Measurements from ENCODE around the gene TAF4. TPM values are rescaled to one million over a fixed set of nuclear protein-coding genes. Genes with fewer than 3 reads are reported as not detected.
A peak's percentile ranks its signal among the peaks of the same experiment; 100 is the strongest.

TAF4 gene
- total and polyA plus RNA-seq, 2 of the 13 experiments (the other 11 are each of a cell fraction or from before 2014, with no cell fraction given), result 5.9 to 12.0 TPM

DNA sequence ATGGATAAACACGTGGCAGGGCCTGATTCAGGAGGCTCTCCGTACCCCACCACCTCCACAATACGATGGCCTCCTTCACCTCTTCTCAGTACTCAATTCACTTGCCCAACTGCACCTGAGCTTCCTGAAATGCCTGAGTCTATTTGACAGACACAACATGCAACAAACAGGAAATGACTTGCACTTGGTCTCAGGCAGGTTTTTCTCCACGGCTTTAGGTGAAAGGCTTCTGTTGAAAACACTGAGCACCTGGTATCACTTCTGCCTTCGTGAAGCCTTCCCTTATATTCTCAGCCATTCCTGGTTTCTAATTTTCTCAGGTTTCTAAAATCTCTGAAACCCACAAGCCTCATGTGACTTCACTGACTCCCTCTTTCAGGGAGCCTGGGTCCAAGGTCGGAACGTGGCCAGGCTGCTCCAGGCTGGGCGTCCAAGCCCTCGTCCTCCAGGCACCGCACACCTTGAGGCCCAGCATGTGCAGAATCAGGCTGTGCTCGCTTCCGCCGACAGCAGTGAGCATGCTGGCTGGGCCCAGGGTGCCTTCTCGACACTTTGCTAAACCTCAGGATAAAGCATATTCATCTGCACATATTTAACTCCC is 34.7 kb downstream of the TAF4 start (continued):
- TF ChIP-seq ZNF382 (CRISPR knock-in tag; IDR thresholded peaks at IDR 0.05; ENCODE audit: borderline replicate concordance) (no peak), PCBP1 (IDR thresholded peaks at IDR 0.05; ENCODE audit: borderline replicate concordance, low read depth, low read length) (no peak), ZSCAN20 (CRISPR knock-in tag; IDR thresholded peaks at IDR 0.05; ENCODE audit: borderline replicate concordance) (no peak), NFE2L1 (CRISPR knock-in tag; IDR thresholded peaks at IDR 0.05; ENCODE audit: borderline replicate concordance) (no peak), SSRP1 (CRISPR knock-in tag; IDR thresholded peaks at IDR 0.05) (no peak), ZNF761 (CRISPR knock-in tag; conservative IDR thresholded peaks at IDR 0.05) (no peak), PPARG (CRISPR knock-in tag; conservative IDR thresholded peaks at IDR 0.05) (peak; percentile 83), ZNF350 (CRISPR knock-in tag; IDR thresholded peaks at IDR 0.05; ENCODE audit: borderline replicate concordance, low read depth) (no peak)
- TF ChIP-seq, protein P1, sequence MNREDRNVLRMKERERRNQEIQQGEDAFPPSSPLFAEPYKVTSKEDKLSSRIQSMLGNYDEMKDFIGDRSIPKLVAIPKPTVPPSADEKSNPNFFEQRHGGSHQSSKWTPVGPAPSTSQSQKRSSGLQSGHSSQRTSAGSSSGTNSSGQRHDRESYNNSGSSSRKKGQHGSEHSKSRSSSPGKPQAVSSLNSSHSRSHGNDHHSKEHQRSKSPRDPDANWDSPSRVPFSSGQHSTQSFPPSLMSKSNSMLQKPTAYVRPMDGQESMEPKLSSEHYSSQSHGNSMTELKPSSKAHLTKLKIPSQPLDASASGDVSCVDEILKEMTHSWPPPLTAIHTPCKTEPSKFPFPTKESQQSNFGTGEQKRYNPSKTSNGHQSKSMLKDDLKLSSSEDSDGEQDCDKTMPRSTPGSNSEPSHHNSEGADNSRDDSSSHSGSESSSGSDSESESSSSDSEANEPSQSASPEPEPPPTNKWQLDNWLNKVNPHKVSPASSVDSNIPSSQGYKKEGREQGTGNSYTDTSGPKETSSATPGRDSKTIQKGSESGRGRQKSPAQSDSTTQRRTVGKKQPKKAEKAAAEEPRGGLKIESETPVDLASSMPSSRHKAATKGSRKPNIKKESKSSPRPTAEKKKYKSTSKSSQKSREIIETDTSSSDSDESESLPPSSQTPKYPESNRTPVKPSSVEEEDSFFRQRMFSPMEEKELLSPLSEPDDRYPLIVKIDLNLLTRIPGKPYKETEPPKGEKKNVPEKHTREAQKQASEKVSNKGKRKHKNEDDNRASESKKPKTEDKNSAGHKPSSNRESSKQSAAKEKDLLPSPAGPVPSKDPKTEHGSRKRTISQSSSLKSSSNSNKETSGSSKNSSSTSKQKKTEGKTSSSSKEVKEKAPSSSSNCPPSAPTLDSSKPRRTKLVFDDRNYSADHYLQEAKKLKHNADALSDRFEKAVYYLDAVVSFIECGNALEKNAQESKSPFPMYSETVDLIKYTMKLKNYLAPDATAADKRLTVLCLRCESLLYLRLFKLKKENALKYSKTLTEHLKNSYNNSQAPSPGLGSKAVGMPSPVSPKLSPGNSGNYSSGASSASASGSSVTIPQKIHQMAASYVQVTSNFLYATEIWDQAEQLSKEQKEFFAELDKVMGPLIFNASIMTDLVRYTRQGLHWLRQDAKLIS (CRISPR knock-in tag; IDR thresholded peaks at IDR 0.05), result no peak
- TF ChIP-seq, protein P2, sequence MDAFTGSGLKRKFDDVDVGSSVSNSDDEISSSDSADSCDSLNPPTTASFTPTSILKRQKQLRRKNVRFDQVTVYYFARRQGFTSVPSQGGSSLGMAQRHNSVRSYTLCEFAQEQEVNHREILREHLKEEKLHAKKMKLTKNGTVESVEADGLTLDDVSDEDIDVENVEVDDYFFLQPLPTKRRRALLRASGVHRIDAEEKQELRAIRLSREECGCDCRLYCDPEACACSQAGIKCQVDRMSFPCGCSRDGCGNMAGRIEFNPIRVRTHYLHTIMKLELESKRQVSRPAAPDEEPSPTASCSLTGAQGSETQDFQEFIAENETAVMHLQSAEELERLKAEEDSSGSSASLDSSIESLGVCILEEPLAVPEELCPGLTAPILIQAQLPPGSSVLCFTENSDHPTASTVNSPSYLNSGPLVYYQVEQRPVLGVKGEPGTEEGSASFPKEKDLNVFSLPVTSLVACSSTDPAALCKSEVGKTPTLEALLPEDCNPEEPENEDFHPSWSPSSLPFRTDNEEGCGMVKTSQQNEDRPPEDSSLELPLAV (CRISPR knock-in tag; conservative IDR thresholded peaks at IDR 0.05; ENCODE audit: low read depth), result no peak
- TF ChIP-seq, protein P3, sequence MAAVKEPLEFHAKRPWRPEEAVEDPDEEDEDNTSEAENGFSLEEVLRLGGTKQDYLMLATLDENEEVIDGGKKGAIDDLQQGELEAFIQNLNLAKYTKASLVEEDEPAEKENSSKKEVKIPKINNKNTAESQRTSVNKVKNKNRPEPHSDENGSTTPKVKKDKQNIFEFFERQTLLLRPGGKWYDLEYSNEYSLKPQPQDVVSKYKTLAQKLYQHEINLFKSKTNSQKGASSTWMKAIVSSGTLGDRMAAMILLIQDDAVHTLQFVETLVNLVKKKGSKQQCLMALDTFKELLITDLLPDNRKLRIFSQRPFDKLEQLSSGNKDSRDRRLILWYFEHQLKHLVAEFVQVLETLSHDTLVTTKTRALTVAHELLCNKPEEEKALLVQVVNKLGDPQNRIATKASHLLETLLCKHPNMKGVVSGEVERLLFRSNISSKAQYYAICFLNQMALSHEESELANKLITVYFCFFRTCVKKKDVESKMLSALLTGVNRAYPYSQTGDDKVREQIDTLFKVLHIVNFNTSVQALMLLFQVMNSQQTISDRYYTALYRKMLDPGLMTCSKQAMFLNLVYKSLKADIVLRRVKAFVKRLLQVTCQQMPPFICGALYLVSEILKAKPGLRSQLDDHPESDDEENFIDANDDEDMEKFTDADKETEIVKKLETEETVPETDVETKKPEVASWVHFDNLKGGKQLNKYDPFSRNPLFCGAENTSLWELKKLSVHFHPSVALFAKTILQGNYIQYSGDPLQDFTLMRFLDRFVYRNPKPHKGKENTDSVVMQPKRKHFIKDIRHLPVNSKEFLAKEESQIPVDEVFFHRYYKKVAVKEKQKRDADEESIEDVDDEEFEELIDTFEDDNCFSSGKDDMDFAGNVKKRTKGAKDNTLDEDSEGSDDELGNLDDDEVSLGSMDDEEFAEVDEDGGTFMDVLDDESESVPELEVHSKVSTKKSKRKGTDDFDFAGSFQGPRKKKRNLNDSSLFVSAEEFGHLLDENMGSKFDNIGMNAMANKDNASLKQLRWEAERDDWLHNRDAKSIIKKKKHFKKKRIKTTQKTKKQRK (IDR thresholded peaks at IDR 0.05; ENCODE audit: low read length), result no peak
- TF ChIP-seq, protein P4, sequence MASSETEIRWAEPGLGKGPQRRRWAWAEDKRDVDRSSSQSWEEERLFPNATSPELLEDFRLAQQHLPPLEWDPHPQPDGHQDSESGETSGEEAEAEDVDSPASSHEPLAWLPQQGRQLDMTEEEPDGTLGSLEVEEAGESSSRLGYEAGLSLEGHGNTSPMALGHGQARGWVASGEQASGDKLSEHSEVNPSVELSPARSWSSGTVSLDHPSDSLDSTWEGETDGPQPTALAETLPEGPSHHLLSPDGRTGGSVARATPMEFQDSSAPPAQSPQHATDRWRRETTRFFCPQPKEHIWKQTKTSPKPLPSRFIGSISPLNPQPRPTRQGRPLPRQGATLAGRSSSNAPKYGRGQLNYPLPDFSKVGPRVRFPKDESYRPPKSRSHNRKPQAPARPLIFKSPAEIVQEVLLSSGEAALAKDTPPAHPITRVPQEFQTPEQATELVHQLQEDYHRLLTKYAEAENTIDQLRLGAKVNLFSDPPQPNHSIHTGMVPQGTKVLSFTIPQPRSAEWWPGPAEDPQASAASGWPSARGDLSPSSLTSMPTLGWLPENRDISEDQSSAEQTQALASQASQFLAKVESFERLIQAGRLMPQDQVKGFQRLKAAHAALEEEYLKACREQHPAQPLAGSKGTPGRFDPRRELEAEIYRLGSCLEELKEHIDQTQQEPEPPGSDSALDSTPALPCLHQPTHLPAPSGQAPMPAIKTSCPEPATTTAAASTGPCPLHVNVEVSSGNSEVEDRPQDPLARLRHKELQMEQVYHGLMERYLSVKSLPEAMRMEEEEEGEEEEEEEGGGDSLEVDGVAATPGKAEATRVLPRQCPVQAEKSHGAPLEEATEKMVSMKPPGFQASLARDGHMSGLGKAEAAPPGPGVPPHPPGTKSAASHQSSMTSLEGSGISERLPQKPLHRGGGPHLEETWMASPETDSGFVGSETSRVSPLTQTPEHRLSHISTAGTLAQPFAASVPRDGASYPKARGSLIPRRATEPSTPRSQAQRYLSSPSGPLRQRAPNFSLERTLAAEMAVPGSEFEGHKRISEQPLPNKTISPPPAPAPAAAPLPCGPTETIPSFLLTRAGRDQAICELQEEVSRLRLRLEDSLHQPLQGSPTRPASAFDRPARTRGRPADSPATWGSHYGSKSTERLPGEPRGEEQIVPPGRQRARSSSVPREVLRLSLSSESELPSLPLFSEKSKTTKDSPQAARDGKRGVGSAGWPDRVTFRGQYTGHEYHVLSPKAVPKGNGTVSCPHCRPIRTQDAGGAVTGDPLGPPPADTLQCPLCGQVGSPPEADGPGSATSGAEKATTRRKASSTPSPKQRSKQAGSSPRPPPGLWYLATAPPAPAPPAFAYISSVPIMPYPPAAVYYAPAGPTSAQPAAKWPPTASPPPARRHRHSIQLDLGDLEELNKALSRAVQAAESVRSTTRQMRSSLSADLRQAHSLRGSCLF (CRISPR knock-in tag; IDR thresholded peaks at IDR 0.05; ENCODE audit: borderline replicate concordance), result no peak
- TF ChIP-seq, protein P5, sequence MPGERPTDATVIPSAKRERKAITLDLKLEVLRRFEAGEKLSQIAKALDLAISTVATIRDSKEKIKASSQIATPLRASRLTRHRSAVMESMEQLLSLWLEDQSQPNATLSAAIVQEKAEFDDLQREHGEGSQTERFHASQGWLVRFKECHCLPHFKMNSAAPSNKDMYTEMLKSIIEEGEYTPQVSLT (CRISPR knock-in tag; IDR thresholded peaks at IDR 0.05; ENCODE audit: borderline replicate concordance, low read depth), result no peak

Measured in HepG2 (cell line).